Natural killer cell (primary cell): Measurements from ENCODE around the gene NCBP2. TPM values are rescaled to one million over a fixed set of nuclear protein-coding genes. Genes with fewer than 3 reads are reported as not detected.

Source experiments
- ATAC-seq, 3 donors: fragments of 150-1000 bp in 2 of 3; fragments of 200-7000 bp in 1 of 3; cut with Tn5 transposase; 1 replicate in 1 of 3; 2 replicates in 2 of 3; pipeline ENCODE4 v1.10.0; 2021; ENCODE audit warnings: mild to moderate bottlenecking in 2 of 3, moderate library complexity in 2 of 3
- DNase-seq, 2 donors: peaks; one replicate each; pipeline versions ENCODE4 v3.0.0 to v3.0.0-alpha.2; 2013 to 2021; ENCODE audit warnings: mixed read lengths in 1 of 2
- H3K27ac ChIP-seq: one replicate; pipeline ENCODE4 v1.5.1; 2013; ENCODE audit warnings: mild to moderate bottlenecking, low read length
- H3K27me3 ChIP-seq: one replicate; pipeline ENCODE4 v1.6.1; 2013; ENCODE audit warnings: low read length; ENCODE audit not compliant: control insufficient read depth, insufficient read depth
- H3K36me3 ChIP-seq: one replicate; pipeline ENCODE4 v1.6.1; 2013; ENCODE audit warnings: low read length; ENCODE audit not compliant: control insufficient read depth, insufficient read depth
- H3K4me1 ChIP-seq: one replicate; pipeline ENCODE4 v1.6.1; 2013; ENCODE audit warnings: low read length; ENCODE audit not compliant: control insufficient read depth, insufficient read depth
- H3K4me3 ChIP-seq: one replicate; pipeline ENCODE4 v1.5.1; 2013; ENCODE audit warnings: low read length
- H3K9me3 ChIP-seq: one replicate; pipeline ENCODE4 v1.6.1; 2013; ENCODE audit warnings: low read length; ENCODE audit not compliant: control insufficient read depth, insufficient read depth
- H3K27ac Mint-ChIP-seq, 2 donors: one replicate each; pipeline ENCODE4 v1.8.0; 2022; ENCODE audit warnings: mild to moderate bottlenecking in 2 of 2, mixed read lengths in 2 of 2, moderate library complexity in 1 of 2
- H3K27me3 Mint-ChIP-seq, 2 donors: one replicate each; pipeline ENCODE4 v1.8.0; 2022; ENCODE audit warnings: low read depth in 2 of 2, mixed read lengths in 2 of 2
- H3K36me3 Mint-ChIP-seq: one replicate; pipeline ENCODE4 v1.8.0; 2022; ENCODE audit warnings: mixed read lengths
- H3K4me1 Mint-ChIP-seq, 2 donors: one replicate each; pipeline ENCODE4 v1.8.0; 2022; ENCODE audit warnings: mixed read lengths in 2 of 2
- H3K4me3 Mint-ChIP-seq: one replicate; pipeline ENCODE4 v1.8.0; 2022; ENCODE audit warnings: mild to moderate bottlenecking, moderate library complexity, mixed read lengths
- H3K9me3 Mint-ChIP-seq, 2 donors: one replicate each; pipeline ENCODE4 v1.8.0; 2022; ENCODE audit warnings: mixed read lengths in 2 of 2
- CTCF ChIP-seq: fragments of 200-600 bp; IDR thresholded peaks from one replicate; pipeline ENCODE4 v1.8.0; 2022; ENCODE audit warnings: antibody characterized with exemption
- WGBS: methylation state at CpG from one replicate; pipeline ENCODE4 v1.1.7; 2013; ENCODE audit warnings: missing lambda C conversion rate; ENCODE audit not compliant: insufficient coverage; 5-methylcytosine and 5-hydroxymethylcytosine counted together
- intact Hi-C: fragments of 100-400 bp; cut with micrococcal nuclease; formaldehyde crosslinking; loops from one replicate; pipeline ENCODE4 v1.14.2; 2022
- total RNA-seq, 4 donors: library from RNA; stranded (reverse); fragments of 120-200 nt in 1 of 4; gene quantifications; one replicate each; pipeline versions ENCODE4 v1.2.3 to v1.2.4, GENCODE V29; 2013 to 2022

The NCBP2 gene
- total RNA-seq, 3 donors from 2014 or later (not counting 1 experiment from before 2014, with no cell fraction given), result 32.3 to 44.1 (median 37.5) TPM

- Histone ChIP-seq H3K4me3 (no peak overlapping the region), H3K27ac (no peak overlapping the region), H3K9me3 (no peaks in the 10 kb centered on the region), H3K4me1 (no peaks in the 10 kb centered on the region), H3K36me3 (peaks cover 59% of the 10 kb centered on the region), H3K27me3 (no peaks in the 10 kb centered on the region)
- no peaks in the 10 kb centered on the region for H3K9me3 Mint-ChIP-seq
- no peak overlapping the region for H3K4me3 Mint-ChIP-seq
- H3K36me3 Mint-ChIP-seq, result peaks cover 6% of the 10 kb centered on the region
- no peaks in the 10 kb centered on the region for H3K4me1 Mint-ChIP-seq
- no peaks in the 10 kb centered on the region for H3K27me3 Mint-ChIP-seq
- H3K27ac Mint-ChIP-seq, result no peak overlapping the region
- intact Hi-C loops, result no loop called here
- ATAC-seq (no peak), DNase-seq (no peak)
- no peak for TF ChIP-seq CTCF
- 98% methylated on average over 2 of the region's 2 CpGs for WGBS
These were observed 38.6 kb downstream of the NCBP2 start for GRCh38 chr3:196903740-196904139.

- Mint-ChIP-seq H3K27ac (no peak overlapping the region), H3K4me3 (no peak overlapping the region), H3K9me3 (no peaks in the 10 kb centered on the region), H3K27me3 (no peaks in the 10 kb centered on the region), H3K36me3 (peaks cover 6% of the 10 kb centered on the region), H3K4me1 (peaks cover 0 to 4% of the 10 kb centered on the region in 2 donors)
- intact Hi-C loops, result no loop called here
- WGBS, result 87% methylated on average over 1 of the region's 1 CpG
- no peaks in the 10 kb centered on the region for H3K9me3 ChIP-seq
- no peak overlapping the region for H3K27ac ChIP-seq
- TF ChIP-seq CTCF, result no peak
- H3K4me1 ChIP-seq, result no peaks in the 10 kb centered on the region
- H3K27me3 ChIP-seq, result no peaks in the 10 kb centered on the region
- ATAC-seq (no peak), DNase-seq (no peak)
- peaks cover 55% of the 10 kb centered on the region for H3K36me3 ChIP-seq
- H3K4me3 ChIP-seq, result no peak overlapping the region
These were observed 40.0 kb downstream of the NCBP2 start for GRCh38 chr3:196902296-196902695.

- intact Hi-C loops, result no loop called here
- Histone ChIP-seq H3K36me3 (peaks cover 55% of the 10 kb centered on the region), H3K4me3 (no peak overlapping the region), H3K9me3 (no peaks in the 10 kb centered on the region), H3K27me3 (no peaks in the 10 kb centered on the region), H3K4me1 (no peaks in the 10 kb centered on the region), H3K27ac (no peak overlapping the region)
- H3K9me3 Mint-ChIP-seq, result no peaks in the 10 kb centered on the region
- ATAC-seq, result no peak
- no peak overlapping the region for H3K27ac Mint-ChIP-seq
- H3K4me1 Mint-ChIP-seq, result peaks cover under 1 to 6% of the 10 kb centered on the region in 2 donors
- no peak for DNase-seq
- no peak overlapping the region for H3K4me3 Mint-ChIP-seq
- 90% methylated on average over 1 of the region's 1 CpG for WGBS
- no peak for TF ChIP-seq CTCF
- no peaks in the 10 kb centered on the region for H3K27me3 Mint-ChIP-seq
- peaks cover 6% of the 10 kb centered on the region for H3K36me3 Mint-ChIP-seq
These were observed 40.6 kb downstream of the NCBP2 start for GRCh38 chr3:196901768-196902167.

- intact Hi-C loops, result no loop called here
These were observed 46.1 kb downstream of the NCBP2 start for GRCh38 chr3:196896229-196896628.

More at GRCh38 chr3:196896229-196896628, 46.1 kb downstream of the NCBP2 start:
- Histone ChIP-seq H3K36me3 (peaks cover 10% of the 10 kb centered on the region), H3K4me3 (no peak overlapping the region), H3K9me3 (no peaks in the 10 kb centered on the region), H3K27me3 (no peaks in the 10 kb centered on the region), H3K27ac (no peak overlapping the region), H3K4me1 (no peaks in the 10 kb centered on the region)
- Mint-ChIP-seq H3K27ac (no peak overlapping the region), H3K9me3 (no peaks in the 10 kb centered on the region), H3K27me3 (no peaks in the 10 kb centered on the region), H3K4me3 (no peak overlapping the region), H3K4me1 (peaks cover 8% of the 10 kb centered on the region in 2 donors), H3K36me3 (no peaks in the 10 kb centered on the region)
- 98% methylated on average over 6 of the region's 6 CpGs for WGBS
- DNase-seq (no peak), ATAC-seq (no peak)
- no peak for TF ChIP-seq CTCF
